ENCODE results near the gene CLDN5. TPM values are rescaled to one million over a fixed set of nuclear protein-coding genes. Genes with fewer than 3 reads are reported as not detected.
A peak's percentile ranks its signal among the peaks of the same experiment; 100 is the strongest.

The CLDN5 gene
- total RNA-seq, 1 experiment from 2014 or later, result not detected

DNA sequence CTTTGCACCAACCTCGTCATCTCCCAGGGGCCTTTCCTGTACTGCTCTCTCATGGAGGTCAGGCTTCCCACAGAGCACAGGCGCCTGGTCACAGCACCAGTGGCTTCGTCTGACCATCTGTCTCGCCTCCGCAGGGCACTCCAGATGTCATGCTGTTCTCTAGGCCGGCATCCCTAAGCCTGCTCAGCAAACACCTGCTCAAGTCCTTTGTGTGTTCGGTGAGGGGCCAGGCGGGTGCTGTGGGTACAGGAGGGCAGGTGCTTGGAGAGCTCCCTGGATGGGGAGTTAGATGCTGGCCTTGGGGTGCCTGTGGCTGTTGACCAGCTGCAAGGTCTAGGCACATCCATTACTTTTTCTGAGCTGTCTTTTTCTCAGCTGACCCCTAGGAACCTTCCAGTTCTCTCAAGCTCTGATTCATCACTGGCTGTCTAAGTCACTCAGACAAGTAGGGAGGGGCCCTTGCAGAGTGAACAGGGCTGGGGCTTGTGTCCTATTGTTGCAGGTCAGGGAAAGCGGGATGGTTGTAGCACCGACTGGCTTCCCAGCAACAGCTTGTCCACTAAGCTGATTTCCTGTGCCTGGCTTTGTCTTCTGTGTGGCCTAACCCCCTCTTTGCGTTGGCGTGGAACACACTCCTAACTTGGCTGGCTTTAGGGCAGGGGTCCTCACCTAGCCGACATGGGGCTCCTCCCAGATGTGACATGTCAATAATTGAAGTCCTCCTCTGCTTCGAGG lies 9.2 kb downstream of the CLDN5 start:
- no peak for DNase-seq (ENCODE audit: low read depth, low spot score)
- in situ Hi-C loops (cut with HindIII; ENCODE audit: low pct_unique_long_range_greater_than_20kb, low sequenced_read_pairs), result no loop called here

DNA sequence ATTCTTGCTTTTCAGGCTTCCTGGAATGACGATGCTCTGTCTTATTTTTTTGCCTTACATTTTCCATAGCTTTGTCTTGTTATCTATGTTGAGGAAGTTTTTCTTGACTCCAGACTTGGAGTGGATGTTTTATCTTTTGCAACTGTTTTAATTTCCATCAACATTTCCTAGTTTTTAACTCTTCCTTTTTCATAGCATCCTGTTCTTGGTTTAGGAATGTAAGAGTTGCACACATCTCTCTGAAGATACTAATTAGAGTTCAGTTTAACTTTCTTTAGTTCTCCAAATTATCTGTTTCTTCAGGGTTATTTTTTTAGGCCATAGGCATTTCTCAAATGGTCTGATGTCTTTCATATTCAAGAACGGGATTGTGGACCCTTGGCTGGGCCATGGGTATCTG lies 10.4 kb downstream of the CLDN5 start:
- DNase-seq (ENCODE audit: low read depth, low spot score), result no peak
- in situ Hi-C loops (cut with HindIII; ENCODE audit: low pct_unique_long_range_greater_than_20kb, low sequenced_read_pairs), result no loop called here

GRCh38 chr22:19510919-19511341 lies 13.3 kb downstream of the CLDN5 start:
- DNase-seq (ENCODE audit: low read depth, low spot score), result no peak
- in situ Hi-C loops (cut with HindIII; ENCODE audit: low pct_unique_long_range_greater_than_20kb, low sequenced_read_pairs), result no loop called here

- DNase-seq (ENCODE audit: low read depth, low spot score), result no peak
- in situ Hi-C loops (cut with HindIII; ENCODE audit: low pct_unique_long_range_greater_than_20kb, low sequenced_read_pairs), result no loop called here
These were observed 14.3 kb downstream of the CLDN5 start for GRCh38 chr22:19509923-19510322.

DNA sequence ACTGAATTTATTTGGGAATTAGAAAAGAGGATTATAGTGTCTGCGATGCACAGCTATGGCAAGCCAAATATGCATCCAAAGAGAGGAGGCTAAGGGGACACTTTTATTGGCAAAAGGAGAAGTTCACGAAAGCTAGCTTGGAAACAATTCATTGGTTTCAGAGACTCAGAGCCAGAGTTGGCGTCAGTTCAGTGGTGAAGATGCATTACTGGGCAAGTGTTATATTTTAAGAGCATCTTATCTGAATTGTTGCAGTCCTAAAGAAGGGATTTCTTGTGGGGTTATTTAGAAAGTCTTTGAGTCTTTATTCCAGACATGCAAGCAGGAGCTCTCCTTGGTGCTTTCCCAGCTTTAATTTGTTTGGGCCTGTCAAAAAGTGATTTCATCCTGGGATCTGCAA lies 15.0 kb downstream of the CLDN5 start:
- no peak for DNase-seq (ENCODE audit: low read depth, low spot score)
- in situ Hi-C loops (cut with HindIII; ENCODE audit: low pct_unique_long_range_greater_than_20kb, low sequenced_read_pairs), result no loop called here

DNA sequence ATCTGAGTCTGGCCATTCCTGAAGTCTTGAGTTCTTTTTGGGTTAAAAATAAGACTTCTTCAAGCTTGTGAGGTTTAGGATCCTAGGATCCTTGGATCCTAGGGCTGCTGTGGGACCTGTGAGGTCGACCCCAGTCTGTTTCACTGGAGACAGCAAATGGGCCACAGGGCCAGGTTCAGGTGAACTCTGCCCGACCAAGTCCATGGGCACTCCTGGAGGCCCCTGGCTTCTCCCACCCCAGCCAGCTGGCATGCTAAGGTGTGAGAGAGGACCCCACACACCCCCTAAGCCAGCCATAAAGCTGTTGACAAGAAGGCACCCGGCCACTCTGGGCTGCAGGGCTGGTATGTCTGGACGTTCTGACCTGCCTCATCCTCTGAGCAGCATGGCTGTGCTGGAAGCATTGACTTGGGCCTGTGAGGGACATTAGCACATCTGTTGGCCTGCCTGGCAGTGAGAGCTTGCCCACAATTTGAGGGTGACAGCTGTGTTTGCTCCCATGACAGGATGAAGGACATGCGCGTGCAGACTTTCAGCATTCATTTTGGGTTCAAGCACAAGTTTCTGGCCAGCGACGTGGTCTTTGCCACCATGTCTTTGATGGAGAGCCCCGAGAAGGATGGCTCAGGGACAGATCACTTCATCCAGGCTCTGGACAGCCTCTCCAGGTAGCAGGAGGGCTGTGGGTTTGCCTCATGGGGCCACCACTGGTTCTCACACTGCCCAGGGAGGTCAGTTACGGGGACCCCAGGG lies 16.0 kb downstream of the CLDN5 start:
- in situ Hi-C loops (cut with HindIII; ENCODE audit: low pct_unique_long_range_greater_than_20kb, low sequenced_read_pairs), result no loop called here
- no peak for DNase-seq (ENCODE audit: low read depth, low spot score)

GRCh38 chr22:19507534-19507861 lies 16.7 kb downstream of the CLDN5 start:
- in situ Hi-C loops (cut with HindIII; ENCODE audit: low pct_unique_long_range_greater_than_20kb, low sequenced_read_pairs), result no loop called here
- no peak for DNase-seq (ENCODE audit: low read depth, low spot score)

DNA sequence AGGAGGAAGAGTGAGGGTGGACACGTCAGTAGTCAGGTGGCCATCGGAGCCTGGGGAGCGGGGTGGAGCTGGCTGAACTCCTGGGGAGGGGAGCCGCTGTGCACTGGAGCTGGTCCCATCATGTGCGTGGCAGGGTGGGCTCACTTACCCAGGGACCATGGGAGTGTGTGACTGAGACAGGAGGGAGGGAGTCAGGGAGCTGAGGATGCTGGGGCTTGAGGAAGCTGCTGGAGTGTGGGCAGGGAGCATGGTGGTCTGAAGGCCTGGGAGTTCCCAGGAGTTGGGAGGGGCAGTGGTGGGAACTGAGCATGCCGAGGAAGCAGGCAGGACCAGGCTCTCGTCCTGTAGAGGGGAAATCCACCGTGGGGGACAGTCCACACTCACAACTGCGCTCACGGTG lies 18.0 kb downstream of the CLDN5 start:
- in situ Hi-C loops (cut with HindIII; ENCODE audit: low pct_unique_long_range_greater_than_20kb, low sequenced_read_pairs), result no loop called here
- no peak for DNase-seq (ENCODE audit: low read depth, low spot score)

- DNase-seq (ENCODE audit: low read depth, low spot score), result no peak
- in situ Hi-C loops (cut with HindIII; ENCODE audit: low pct_unique_long_range_greater_than_20kb, low sequenced_read_pairs), result no loop called here
These were observed 18.5 kb downstream of the CLDN5 start for GRCh38 chr22:19505735-19506126.

GRCh38 chr22:19504900-19505734 lies 19.1 kb downstream of the CLDN5 start:
- DNase-seq (ENCODE audit: low read depth, low spot score), result peak; percentile 15
- in situ Hi-C loops (cut with HindIII; ENCODE audit: low pct_unique_long_range_greater_than_20kb, low sequenced_read_pairs), result no loop called here

- in situ Hi-C loops (cut with HindIII; ENCODE audit: low pct_unique_long_range_greater_than_20kb, low sequenced_read_pairs), result no loop called here
- peak; percentile 20 for DNase-seq (ENCODE audit: low read depth, low spot score)
These were observed 20.3 kb downstream of the CLDN5 start for GRCh38 chr22:19503869-19504268.

DNA sequence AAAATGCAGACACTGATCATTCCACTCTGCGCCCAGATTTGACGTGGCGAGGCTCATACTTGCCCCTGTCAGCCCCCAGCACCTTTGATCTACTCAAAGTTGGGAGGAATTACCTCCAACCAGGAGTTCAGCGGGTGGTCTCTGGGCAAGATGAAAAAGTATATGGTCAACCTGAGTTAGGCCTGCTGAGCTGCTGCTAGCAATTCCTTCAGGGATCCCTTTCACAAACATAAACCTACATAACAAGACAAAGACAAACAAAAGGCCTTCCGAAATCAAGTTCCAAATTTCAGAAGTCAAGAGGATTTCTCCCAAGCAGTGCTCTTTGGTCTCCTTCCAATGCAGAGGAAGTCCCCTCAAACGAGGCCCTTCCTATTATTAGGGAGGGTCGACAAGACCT lies 20.8 kb downstream of the CLDN5 start:
- in situ Hi-C loops (cut with HindIII; ENCODE audit: low pct_unique_long_range_greater_than_20kb, low sequenced_read_pairs), result no loop called here

DNA sequence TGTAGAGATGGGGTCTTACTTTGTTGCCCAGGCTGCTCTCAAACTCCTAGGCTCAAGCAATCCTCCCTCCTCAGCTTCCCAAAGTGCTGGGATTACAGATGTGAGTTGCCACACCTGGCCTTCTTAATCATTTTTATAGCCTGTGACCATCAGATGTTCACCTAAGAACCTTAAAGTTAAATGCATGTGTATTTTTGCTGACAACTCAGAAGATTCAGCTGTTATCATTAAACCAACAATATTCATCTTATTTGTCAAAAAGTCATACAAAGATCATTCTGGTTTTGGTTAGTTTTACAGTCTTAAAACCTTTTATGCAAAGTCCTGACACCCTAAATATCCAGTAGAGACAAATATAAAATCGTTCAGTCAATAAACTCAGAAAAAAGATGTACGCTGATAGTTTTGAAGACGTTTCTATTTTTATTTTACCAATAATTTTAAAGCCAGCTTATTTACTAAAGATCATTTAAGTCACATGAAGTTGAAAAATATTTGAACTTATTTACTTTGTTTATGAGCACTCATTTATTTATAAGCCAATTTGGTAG lies 22.2 kb downstream of the CLDN5 start:
- no peak for DNase-seq (ENCODE audit: low read depth, low spot score)
- in situ Hi-C loops (cut with HindIII; ENCODE audit: low pct_unique_long_range_greater_than_20kb, low sequenced_read_pairs), result no loop called here

More for the DNA sequence above, 20.8 kb downstream of the CLDN5 start:
- no peak for DNase-seq (ENCODE audit: low read depth, low spot score)

DNA sequence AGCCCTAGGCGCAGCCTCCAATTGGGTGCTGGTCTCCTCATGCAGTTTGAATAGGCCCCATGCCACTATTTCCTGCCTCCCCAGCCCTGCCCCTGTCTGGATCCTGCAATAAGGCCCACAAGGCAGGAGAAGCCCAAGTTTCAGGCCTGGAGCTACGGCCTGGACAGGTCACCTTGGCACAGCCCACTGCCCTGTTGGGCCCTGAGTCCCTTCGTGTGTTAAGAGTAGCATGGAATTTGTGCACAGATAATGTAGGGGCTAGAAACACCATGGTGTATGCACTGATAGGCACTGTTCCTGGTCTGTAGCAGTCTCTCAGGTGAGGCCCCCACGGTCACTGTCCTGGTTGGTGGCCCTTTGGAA lies 24.3 kb downstream of the CLDN5 start:
- no peak for DNase-seq (ENCODE audit: low read depth, low spot score)
- in situ Hi-C loops (cut with HindIII; ENCODE audit: low pct_unique_long_range_greater_than_20kb, low sequenced_read_pairs), result no loop called here

GRCh38 chr22:19499236-19499879 lies 24.9 kb downstream of the CLDN5 start:
- DNase-seq (ENCODE audit: low read depth, low spot score), result no peak
- in situ Hi-C loops (cut with HindIII; ENCODE audit: low pct_unique_long_range_greater_than_20kb, low sequenced_read_pairs), result no loop called here

GRCh38 chr22:19498866-19499190 lies 25.4 kb downstream of the CLDN5 start:
- DNase-seq (ENCODE audit: low read depth, low spot score), result no peak
- in situ Hi-C loops (cut with HindIII; ENCODE audit: low pct_unique_long_range_greater_than_20kb, low sequenced_read_pairs), result no loop called here

- no peak for DNase-seq (ENCODE audit: low read depth, low spot score)
- in situ Hi-C loops (cut with HindIII; ENCODE audit: low pct_unique_long_range_greater_than_20kb, low sequenced_read_pairs), result no loop called here
These were observed 25.9 kb downstream of the CLDN5 start for GRCh38 chr22:19498154-19498865.
